IMR-90 (cell line): Measurements from ENCODE around the gene KDM6A. TPM values are rescaled to one million over a fixed set of nuclear protein-coding genes. Genes with fewer than 3 reads are reported as not detected.
"Not testable (repeated sequence)": the region's sequence is repeated elsewhere in the genome, so short reads cannot be mapped to it uniquely, and the experiment has no call there.

Experiments
- ATAC-seq: fragments of 200-7000 bp; cut with Tn5 transposase; 2 replicates; pipeline ENCODE4 v1.9.1; 2020; ENCODE audit warnings: low read depth, mild to moderate bottlenecking, moderate library complexity
- BruUV-seq: library from RNA; stranded (reverse); fragments of 400-500 nt; replicated peaks from 2 replicates; lab custom pipeline; 2021; lab: Mats Ljungman, UMichigan
- CTCF ChIA-PET: fragments of 300-600 bp; formaldehyde crosslinking; extraction: SDS; loops from one replicate; lab custom pipeline; 2021; ENCODE audit warnings: antibody characterized with exemption; lab: Yijun Ruan, JAX
- POLR2A ChIA-PET: fragments of 300-600 bp; sonication (Branson Sonifier 250); formaldehyde crosslinking; loops from one replicate; lab custom pipeline; 2022; ENCODE audit warnings: antibody characterized with exemption; ENCODE audit not compliant: unreplicated experiment; lab: Charles Lee
- DNase-seq: peaks from one replicate; pipeline ENCODE4 v3.0.0; 2013
- H2AFZ ChIP-seq: replicated peaks from 2 replicates; pipeline ENCODE3; 2013; ENCODE audit warnings: low read length, mild to moderate bottlenecking; ENCODE audit not compliant: poor library complexity
- H2AK5ac ChIP-seq: 2 replicates; pipeline ENCODE4 v1.6.1; 2013; ENCODE audit warnings: low read depth, low read length, inconsistent platforms
- H2AK9ac ChIP-seq: replicated peaks from 2 replicates; pipeline ENCODE3; 2013; ENCODE audit warnings: mild to moderate bottlenecking, low read depth, low read length, moderate library complexity; ENCODE audit not compliant: poor library complexity
- H2BK120ac ChIP-seq: 2 replicates; pipeline ENCODE4 v1.6.1; 2013; ENCODE audit warnings: low read depth, low read length, inconsistent platforms
- H2BK15ac ChIP-seq: 3 replicates; pipeline ENCODE4 v1.6.1; 2013; ENCODE audit warnings: low read depth, low read length, inconsistent platforms
- H2BK20ac ChIP-seq: 2 replicates; pipeline ENCODE4 v1.6.1; 2013; ENCODE audit warnings: low read depth, mild to moderate bottlenecking, inconsistent platforms, low read length, moderate library complexity
- H2BK5ac ChIP-seq: 2 replicates; pipeline ENCODE4 v1.6.1; 2013; ENCODE audit warnings: mild to moderate bottlenecking, low read depth, low read length, inconsistent platforms; ENCODE audit not compliant: poor library complexity, severe bottlenecking
- H3K14ac ChIP-seq: replicated peaks from 2 replicates; pipeline ENCODE4 v1.6.1; 2013; ENCODE audit warnings: low read depth, low read length, inconsistent platforms
- H3K18ac ChIP-seq: 2 replicates; pipeline ENCODE4 v1.6.1; 2013; ENCODE audit warnings: low read depth, low read length, control low read depth
- H3K23ac ChIP-seq: 2 replicates; pipeline ENCODE4 v1.6.1; 2013; ENCODE audit warnings: low read depth, low read length, inconsistent platforms
- H3K27ac ChIP-seq: 2 replicates; pipeline ENCODE4 v1.5.1; 2013; ENCODE audit warnings: mild to moderate bottlenecking, control low read depth, low read length; ENCODE audit not compliant: insufficient read depth
- H3K27me3 ChIP-seq: 2 replicates; pipeline ENCODE4 v1.6.1; 2013; ENCODE audit warnings: low read length; ENCODE audit not compliant: control insufficient read depth, insufficient read depth
- H3K36me3 ChIP-seq: 2 replicates; pipeline ENCODE4 v1.6.1; 2013; ENCODE audit warnings: low read length, mixed read lengths; ENCODE audit not compliant: control insufficient read depth, insufficient read depth
- H3K4ac ChIP-seq: 2 replicates; pipeline ENCODE4 v1.6.1; 2013; ENCODE audit warnings: low read depth, low read length, inconsistent platforms
- H3K4me1 ChIP-seq: 2 replicates; pipeline ENCODE4 v1.6.1; 2013; ENCODE audit warnings: low read length, mixed read lengths; ENCODE audit not compliant: control insufficient read depth, insufficient read depth
- H3K4me2 ChIP-seq: 2 replicates; pipeline ENCODE4 v1.6.1; 2013; ENCODE audit warnings: low read depth, mild to moderate bottlenecking, control low read depth, low read length, moderate library complexity
- H3K4me3 ChIP-seq: 2 replicates; pipeline ENCODE4 v1.5.1; 2013; ENCODE audit warnings: low read depth, mild to moderate bottlenecking, control low read depth, low read length, moderate library complexity; ENCODE audit not compliant: insufficient read depth
- H3K56ac ChIP-seq: 2 replicates; pipeline ENCODE4 v1.6.1; 2013; ENCODE audit warnings: low read length, inconsistent platforms; ENCODE audit not compliant: insufficient read depth; ENCODE audit errors: extremely low read depth
- H3K79me1 ChIP-seq, 2 experiments: 2 replicates each; pipeline ENCODE4 v1.6.1; 2013; ENCODE audit warnings: low read length in 2 of 2, inconsistent platforms in 1 of 2, low read depth in 1 of 2
- H3K9ac ChIP-seq: 2 replicates; pipeline ENCODE4 v1.6.1; 2013; ENCODE audit warnings: low read depth, low read length, control low read depth
- H3K9me1 ChIP-seq: 2 replicates; pipeline ENCODE4 v1.6.1; 2013; ENCODE audit warnings: low read length, inconsistent platforms; ENCODE audit not compliant: insufficient read depth
- H3K9me3 ChIP-seq: 2 replicates; pipeline ENCODE4 v1.6.1; 2013; ENCODE audit warnings: low read length; ENCODE audit not compliant: control insufficient read depth, insufficient read depth
- H4K20me1 ChIP-seq: 2 replicates; pipeline ENCODE4 v1.6.1; 2013; ENCODE audit warnings: low read length, inconsistent platforms; ENCODE audit not compliant: insufficient read depth
- H4K5ac ChIP-seq: 2 replicates; pipeline ENCODE4 v1.6.1; 2013; ENCODE audit warnings: mild to moderate bottlenecking, low read depth, low read length, control low read depth
- H4K8ac ChIP-seq, 2 experiments: 2 replicates each; pipeline ENCODE4 v1.6.1; 2013; ENCODE audit warnings: low read depth in 2 of 2, low read length in 2 of 2, control low read depth in 1 of 2, inconsistent platforms in 1 of 2
- H4K91ac ChIP-seq: 2 replicates; pipeline ENCODE4 v1.6.1; 2013; ENCODE audit warnings: low read depth, low read length, inconsistent platforms; ENCODE audit not compliant: insufficient read depth
- WGBS, 2 experiments: methylation state at CpG; one replicate each; pipeline versions ENCODE4 v1.1.5 to v1.1.7; 2013; ENCODE audit warnings: missing lambda C conversion rate in 2 of 2; ENCODE audit not compliant: insufficient read length in 1 of 2; ENCODE audit errors: extremely low coverage in 2 of 2; 5-methylcytosine and 5-hydroxymethylcytosine counted together
- dilution Hi-C: fragments of 300-500 bp; cut with HindIII; formaldehyde crosslinking; loops from one replicate; pipeline ENCODE4 v1.14.3; 2018; ENCODE audit warnings: low sequenced_read_pairs; ENCODE audit not compliant: unreplicated experiment
- in situ Hi-C: fragments of 300-500 bp; cut with MboI; formaldehyde crosslinking; loops from 3 replicates; pipeline ENCODE4 v1.14.3; 2019; ENCODE audit warnings: low sequenced_read_pairs, inconsistent platforms, mixed read lengths
- intact Hi-C: fragments of 100-400 bp; cut with micrococcal nuclease; formaldehyde crosslinking; loops from 2 replicates; pipeline ENCODE4 v1.10.0; 2022
- polyA plus RNA-seq, 3 experiments: library from polyadenylated mRNA; depleted of rRNA; stranded (reverse); fragments of >200 nt; gene quantifications; 2 replicates each; pipeline ENCODE4 v1.2.3, GENCODE V29; 2012; ENCODE audit warnings: low replicate concordance in 1 of 3
- total RNA-seq: library from RNA; depleted of rRNA; stranded (reverse); fragments of >200 nt; gene quantifications from 2 replicates; pipeline ENCODE4 v1.2.3, GENCODE V29; 2012

Gene KDM6A
- total and polyA plus RNA-seq, 2 of the 4 experiments (the other 2 are of a cell fraction), result 11.7 to 24.9 TPM

DNA sequence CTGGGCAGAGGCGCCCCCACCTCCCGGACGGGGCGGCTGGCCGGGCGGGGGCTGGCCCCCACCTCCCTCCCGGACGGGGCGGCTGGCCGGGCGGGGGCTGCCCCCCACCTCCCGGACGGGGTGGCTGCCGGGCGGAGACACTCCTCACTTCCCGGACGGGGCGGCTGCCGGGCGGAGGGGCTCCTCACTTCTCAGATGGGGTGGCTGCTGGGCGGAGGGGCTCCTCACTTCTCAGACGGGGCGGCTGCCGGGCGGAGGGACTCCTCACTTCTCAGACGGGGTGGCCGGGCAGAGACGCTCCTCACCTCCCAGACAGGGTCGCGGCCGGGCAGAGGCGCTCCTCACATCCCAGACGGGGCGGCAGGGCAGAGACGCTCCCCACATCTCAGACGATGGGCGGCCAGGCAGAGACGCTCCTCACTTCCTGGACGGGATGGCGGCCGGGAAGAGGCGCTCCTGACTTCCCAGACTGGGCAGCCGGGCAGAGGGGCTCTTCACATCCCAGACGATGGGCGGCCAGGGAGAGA is 38.1 kb downstream of the KDM6A start:
- H2AK5ac ChIP-seq, dilution Hi-C loops: not testable (repeated sequence)
- no CpG with 5 or more reads among the region's 45 CpGs for WGBS, 2 experiments

More for the DNA sequence above, 38.1 kb downstream of the KDM6A start:
- BruUV-seq, H4K8ac ChIP-seq, H3K27me3 ChIP-seq, H3K4me3 ChIP-seq, H4K5ac ChIP-seq, H3K9me1 ChIP-seq, POLR2A ChIA-PET, CTCF ChIA-PET, H2AFZ ChIP-seq, H2BK20ac ChIP-seq, H3K36me3 ChIP-seq, H2BK120ac ChIP-seq, H3K18ac ChIP-seq, intact Hi-C loops, H3K27ac ChIP-seq, H3K4me1 ChIP-seq, H3K9ac ChIP-seq, ATAC-seq, H3K4ac ChIP-seq, H2BK5ac ChIP-seq, H3K9me3 ChIP-seq, H3K56ac ChIP-seq, H2BK15ac ChIP-seq, in situ Hi-C loops, H3K14ac ChIP-seq, DNase-seq, H3K4me2 ChIP-seq, H2AK9ac ChIP-seq, H3K23ac ChIP-seq, H4K91ac ChIP-seq: not testable (repeated sequence)
- Histone ChIP-seq H4K20me1 (peaks cover 50% of the 10 kb centered on the region), H3K79me1 (peaks cover 10 to 53% of the 10 kb centered on the region in 2 experiments; a peak in 3 of 4 replicates)
